GM12878 (cell line): ENCODE results near the gene C6orf62. TPM values are rescaled to one million over a fixed set of nuclear protein-coding genes. Genes with fewer than 3 reads are reported as not detected.

ENCODE experiments used
- BACH1 ChIP-seq: fragments of 450-650 bp; IDR thresholded peaks from 2 replicates; pipeline ENCODE4 v1.6.1; 2017; ENCODE audit warnings: mild to moderate bottlenecking, borderline replicate concordance
- BHLHE40 ChIP-seq, 2 experiments: fragments of 450-650 bp in 1 of 2; IDR thresholded peaks; 2 replicates each; pipeline ENCODE4 v1.6.1; 2011 to 2017; ENCODE audit warnings: low read depth in 2 of 2, borderline replicate concordance in 1 of 2, improper control_type of control experiment in 1 of 2, low read length in 1 of 2, mild to moderate bottlenecking in 1 of 2
- CBX3 ChIP-seq: fragments of 200-600 bp; sonication (generic); IDR thresholded peaks from 2 replicates; pipeline ENCODE4 v1.6.1; 2016; ENCODE audit warnings: low read depth, borderline replicate concordance
- CREM ChIP-seq: IDR thresholded peaks from 2 replicates; pipeline ENCODE4 v1.6.1; 2014; ENCODE audit warnings: antibody characterized with exemption, low read depth
- CTCF ChIP-seq, 3 experiments: IDR thresholded peaks in 2 of 3; conservative IDR thresholded peaks in 1 of 3; 2 replicates each; pipeline ENCODE4 v1.5.1; 2011; ENCODE audit warnings: low read depth in 3 of 3, low read length in 3 of 3, mild to moderate bottlenecking in 3 of 3, control low read depth in 2 of 3, moderate library complexity in 2 of 3, inconsistent platforms in 1 of 3, mixed read lengths in 1 of 3; ENCODE audit not compliant: control insufficient read depth in 2 of 3, insufficient read depth in 1 of 3; ENCODE audit errors: extremely low read depth in 1 of 3
- DPF2 ChIP-seq: fragments of 450-650 bp; IDR thresholded peaks from 2 replicates; pipeline ENCODE4 v1.6.1; 2017; ENCODE audit warnings: mild to moderate bottlenecking
- EED ChIP-seq: sonication (generic); IDR thresholded peaks from 2 replicates; pipeline ENCODE4 v1.6.1; 2016; ENCODE audit warnings: antibody characterized with exemption, low read depth
- ESRRA ChIP-seq: IDR thresholded peaks from 2 replicates; pipeline ENCODE4 v1.6.1; 2012; ENCODE audit warnings: mild to moderate bottlenecking, low read length, improper control_type of control experiment
- FOS ChIP-seq: IDR thresholded peaks from 3 replicates; pipeline ENCODE4 v1.6.1; 2011; ENCODE audit warnings: borderline replicate concordance; ENCODE audit not compliant: insufficient read length; ENCODE audit errors: extremely low read depth
- IRF4 ChIP-seq: IDR thresholded peaks from 2 replicates; pipeline ENCODE4 v1.6.1; 2011; ENCODE audit warnings: low read depth, low read length
- MEF2A ChIP-seq: IDR thresholded peaks from 2 replicates; pipeline ENCODE4 v1.6.1; 2011; ENCODE audit warnings: low read depth, mild to moderate bottlenecking, low read length, moderate library complexity; ENCODE audit not compliant: insufficient read depth
- PAX8 ChIP-seq: fragments of 450-650 bp; IDR thresholded peaks from 2 replicates; pipeline ENCODE4 v1.6.1; 2017; ENCODE audit warnings: mild to moderate bottlenecking, moderate library complexity
- PML ChIP-seq: IDR thresholded peaks from 2 replicates; pipeline ENCODE4 v1.6.1; 2012; ENCODE audit warnings: low read length, inconsistent platforms
- POLR2AphosphoS5 ChIP-seq: IDR thresholded peaks from 2 replicates; pipeline ENCODE4 v1.6.1; 2011; ENCODE audit warnings: mild to moderate bottlenecking, low read length, inconsistent platforms
- RCOR1 ChIP-seq: conservative IDR thresholded peaks from 2 replicates; pipeline ENCODE4 v1.6.1; 2012; ENCODE audit warnings: low read depth, low read length, improper control_type of control experiment
- SIN3A ChIP-seq: IDR thresholded peaks from 2 replicates; pipeline ENCODE4 v1.6.1; 2012; ENCODE audit warnings: low read depth, low read length, improper control_type of control experiment
- SMAD5 ChIP-seq: IDR thresholded peaks from 2 replicates; pipeline ENCODE4 v1.6.1; 2016; ENCODE audit warnings: antibody characterized with exemption, low read depth
- SMC3 ChIP-seq: IDR thresholded peaks from 2 replicates; pipeline ENCODE4 v1.6.1; 2011; ENCODE audit warnings: low read length, improper control_type of control experiment, borderline replicate concordance
- TAF1 ChIP-seq: IDR thresholded peaks from 2 replicates; pipeline ENCODE4 v1.6.1; 2011; ENCODE audit warnings: mild to moderate bottlenecking, low read depth, low read length, borderline replicate concordance
- TBL1XR1 ChIP-seq: IDR thresholded peaks from 2 replicates; pipeline ENCODE4 v1.6.1; 2012; ENCODE audit warnings: low read depth, low read length, improper control_type of control experiment
- TCF12 ChIP-seq: IDR thresholded peaks from 2 replicates; pipeline ENCODE4 v1.6.1; 2011; ENCODE audit warnings: low read depth, mild to moderate bottlenecking, low read length
- USF1 ChIP-seq: IDR thresholded peaks from 2 replicates; pipeline ENCODE4 v1.6.1; 2011; ENCODE audit warnings: borderline replicate concordance, low read depth, mild to moderate bottlenecking, moderate library complexity, mixed read lengths, low read length; ENCODE audit not compliant: insufficient read depth; ENCODE audit errors: extremely low read length
- YY1 ChIP-seq: IDR thresholded peaks from 2 replicates; pipeline ENCODE4 v1.6.1; 2011; ENCODE audit warnings: low read depth, mild to moderate bottlenecking, low read length
- ZNF207 ChIP-seq: fragments of 450-650 bp; IDR thresholded peaks from 2 replicates; pipeline ENCODE4 v1.6.1; 2014; ENCODE audit warnings: antibody characterized with exemption, mild to moderate bottlenecking, borderline replicate concordance
- ZNF384 ChIP-seq: IDR thresholded peaks from 2 replicates; pipeline ENCODE4 v1.6.1; 2012; ENCODE audit warnings: low read depth, mild to moderate bottlenecking, low read length, improper control_type of control experiment, borderline replicate concordance
- polyA plus RNA-seq, 11 experiments: library from polyadenylated mRNA; depleted of rRNA in 4 of 11; unstranded in 6 of 11; stranded (reverse) in 5 of 11; fragments of >200 nt; fragmentation: Nextera tagmentation in 4 of 11; fragmentation: Illumina TruSeq in 1 of 11; extraction: Ambion mirVana in 4 of 11; extraction: Trizol in 1 of 11; gene quantifications; 1 replicate in 1 of 11; 2 replicates in 10 of 11; pipeline versions ENCODE4 v1.2.1 to v1.2.3, GENCODE V29; 2011 to 2016; ENCODE audit warnings: inconsistent platforms in 2 of 11, missing spikeins in 2 of 11, low read depth in 1 of 11
- total RNA-seq, 4 experiments: library from RNA; depleted of rRNA in 3 of 4; stranded (reverse); fragments of >200 nt in 3 of 4; fragmentation: Illumina TruSeq in 1 of 4; extraction: Trizol in 1 of 4; gene quantifications; 2 replicates each; pipeline versions ENCODE4 v1.2.1 to v1.2.3, GENCODE V29; 2013 to 2021
- TF ChIP-seq, protein P1 (sequence below): IDR thresholded peaks from 2 replicates; pipeline ENCODE4 v1.6.1; 2012; ENCODE audit warnings: low read depth, low read length, improper control_type of control experiment
- TF ChIP-seq, protein P2 (sequence below): IDR thresholded peaks from 2 replicates; pipeline ENCODE4 v1.6.1; 2012; ENCODE audit warnings: low read depth, low read length, improper control_type of control experiment

C6orf62 gene
- total and polyA plus RNA-seq, 10 of the 15 experiments (the other 5 are each of a cell fraction or from before 2014, with no cell fraction given): 55.6 to 565 (median 126) TPM

- TF ChIP-seq SMC3: no peak
- TF ChIP-seq POLR2AphosphoS5: peak; percentile 99
- TF ChIP-seq EED: peak; percentile 23; the same call in 1 of the 2 replicates
- no peak for TF ChIP-seq ESRRA
- TF ChIP-seq PML: peak; percentile 69; the same call in 1 of the 2 replicates
- peak; percentile 50; the same call in 1 of the 2 replicates for TF ChIP-seq YY1
- no peak for TF ChIP-seq CREM
- TF ChIP-seq, protein P1, sequence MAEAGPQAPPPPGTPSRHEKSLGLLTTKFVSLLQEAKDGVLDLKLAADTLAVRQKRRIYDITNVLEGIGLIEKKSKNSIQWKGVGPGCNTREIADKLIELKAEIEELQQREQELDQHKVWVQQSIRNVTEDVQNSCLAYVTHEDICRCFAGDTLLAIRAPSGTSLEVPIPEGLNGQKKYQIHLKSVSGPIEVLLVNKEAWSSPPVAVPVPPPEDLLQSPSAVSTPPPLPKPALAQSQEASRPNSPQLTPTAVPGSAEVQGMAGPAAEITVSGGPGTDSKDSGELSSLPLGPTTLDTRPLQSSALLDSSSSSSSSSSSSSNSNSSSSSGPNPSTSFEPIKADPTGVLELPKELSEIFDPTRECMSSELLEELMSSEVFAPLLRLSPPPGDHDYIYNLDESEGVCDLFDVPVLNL: no peak
- TF ChIP-seq FOS: no peak
- TF ChIP-seq CTCF (IDR thresholded peaks at IDR 0.05 in 2 of 3, conservative IDR thresholded peaks at IDR 0.05 in 1 of 3; ENCODE audit: control insufficient read depth in 2 of 3, extremely low read depth in 1 of 3, insufficient read depth in 1 of 3, low read depth in 3 of 3, low read length in 3 of 3): no peak
- TF ChIP-seq PAX8: peak; percentile 75; the same call in 1 of the 2 replicates
- 0 out of 2 replicates have a peak, but pooled peaks have one; percentile 1 for TF ChIP-seq MEF2A
- TF ChIP-seq CBX3: no peak
- peak; percentile 93 for TF ChIP-seq SMAD5
- TF ChIP-seq ZNF384: no peak
- TF ChIP-seq IRF4: peak; percentile 60; the same call in 1 of the 2 replicates
- TF ChIP-seq USF1: peak; percentile 75
- TF ChIP-seq, protein P2, sequence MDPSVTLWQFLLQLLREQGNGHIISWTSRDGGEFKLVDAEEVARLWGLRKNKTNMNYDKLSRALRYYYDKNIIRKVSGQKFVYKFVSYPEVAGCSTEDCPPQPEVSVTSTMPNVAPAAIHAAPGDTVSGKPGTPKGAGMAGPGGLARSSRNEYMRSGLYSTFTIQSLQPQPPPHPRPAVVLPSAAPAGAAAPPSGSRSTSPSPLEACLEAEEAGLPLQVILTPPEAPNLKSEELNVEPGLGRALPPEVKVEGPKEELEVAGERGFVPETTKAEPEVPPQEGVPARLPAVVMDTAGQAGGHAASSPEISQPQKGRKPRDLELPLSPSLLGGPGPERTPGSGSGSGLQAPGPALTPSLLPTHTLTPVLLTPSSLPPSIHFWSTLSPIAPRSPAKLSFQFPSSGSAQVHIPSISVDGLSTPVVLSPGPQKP: no peak
- TF ChIP-seq TAF1: peak; percentile 87
- no peak; the same call in 1 of the 2 replicates for TF ChIP-seq ZNF207
- 0 out of 2 replicates have a peak, but pooled peaks have one; percentile 38 for TF ChIP-seq TCF12
- no peak for TF ChIP-seq RCOR1
- TF ChIP-seq DPF2: peak; percentile 43; the same call in 1 of the 2 replicates
- 0 out of 2 replicates have a peak, but pooled peaks have one; percentile 88 for TF ChIP-seq SIN3A
- TF ChIP-seq TBL1XR1: 0 out of 2 replicates have a peak, but pooled peaks have one; percentile 34
- peak; percentile 76; the same call in 1 of the 2 replicates for TF ChIP-seq BACH1
- TF ChIP-seq BHLHE40 (IDR thresholded peaks at IDR 0.05; ENCODE audit: borderline replicate concordance in 1 of 2, low read depth in 2 of 2, low read length in 1 of 2): peak; percentile 96 to 97
Observed at GRCh38 chr6:24721461-24722215, 2.7 kb upstream of the C6orf62 start (continued).
